NCI-H2171 (cell line): ENCODE data around the gene KAT8.
"Not testable (repeated sequence)": the region's sequence is repeated elsewhere in the genome, so short reads cannot be mapped to it uniquely, and the experiment has no call there.

Experiments used
- DNase-seq: peaks from one replicate; lab custom pipeline; 2025; lab: John Stamatoyannopoulos, UW

Gene KAT8

GRCh38 chr16:31131841-31132271 lies 14.4 kb downstream of the KAT8 start:
- DNase-seq: no peak

DNA sequence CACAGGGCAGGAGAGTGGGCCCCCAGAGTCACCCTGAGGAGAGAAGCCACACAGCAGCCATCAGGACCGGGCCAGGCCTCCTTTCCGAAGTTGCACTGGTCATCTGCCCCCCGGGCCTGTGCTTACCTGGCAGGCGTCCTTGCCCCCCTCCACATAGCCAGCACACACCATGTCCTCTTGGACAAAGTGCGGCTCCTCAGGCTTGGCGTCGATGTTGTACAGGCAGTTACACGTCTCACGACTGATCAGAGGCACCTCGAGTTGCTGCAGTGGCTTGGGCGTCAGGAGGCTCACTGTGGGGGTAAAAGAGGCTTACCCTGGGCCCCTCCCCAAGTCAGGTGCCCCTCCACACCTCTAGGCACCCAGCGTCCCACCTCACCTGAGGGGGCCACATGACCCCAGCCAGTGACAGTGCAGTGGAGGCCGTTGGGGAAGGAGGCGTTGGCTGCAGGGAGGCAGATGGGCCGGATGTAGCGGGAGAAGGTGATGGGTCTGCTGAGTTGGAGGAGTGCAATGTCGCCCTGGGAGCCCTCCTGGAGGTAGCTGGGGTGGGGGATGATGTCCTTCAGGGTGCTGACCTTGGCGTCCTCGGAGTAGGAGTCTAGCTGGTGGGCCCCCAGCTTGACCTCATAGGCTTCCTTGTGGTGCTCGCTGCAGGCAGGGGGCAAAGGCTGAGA lies 15.0 kb downstream of the KAT8 start:
- no peak for DNase-seq

DNA sequence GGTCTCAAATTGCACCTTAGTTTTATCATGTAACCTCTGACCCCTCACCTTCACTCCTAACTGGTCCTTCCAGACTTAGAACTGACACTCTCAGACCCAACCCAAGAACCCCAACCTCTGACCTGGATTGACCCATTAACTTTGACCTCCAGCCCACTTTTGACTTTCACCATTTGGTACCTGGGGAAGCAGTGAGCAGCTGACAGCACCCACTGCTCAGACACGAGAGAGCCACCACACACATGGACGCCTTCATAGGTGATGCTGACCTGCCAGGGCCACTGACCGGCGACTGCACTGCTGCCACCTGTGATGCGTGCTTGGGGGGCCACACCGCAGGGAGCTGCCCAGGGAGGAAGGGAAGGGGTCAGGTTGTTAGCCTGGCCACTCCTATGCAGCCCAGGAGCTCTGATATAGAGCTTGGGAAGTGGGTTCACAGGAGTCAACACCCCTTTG lies 15.6 kb downstream of the KAT8 start:
- no peak for DNase-seq

GRCh38 chr16:31134091-31134571 lies 16.7 kb downstream of the KAT8 start:
- no peak for DNase-seq

GRCh38 chr16:31134625-31135534 lies 17.4 kb downstream of the KAT8 start:
- DNase-seq: peak; percentile 91

GRCh38 chr16:31135535-31136286 lies 18.2 kb downstream of the KAT8 start, which contains the start of gene PRSS8:
Gene PRSS8 (minus strand): TSS chr16:31135727. CDS start chr16:31135498, 229 bp downstream.
- DNase-seq: no peak

- DNase-seq: no peak
These were observed 18.8 kb downstream of the KAT8 start for GRCh38 chr16:31136287-31136662.

- DNase-seq: not testable (repeated sequence)
These were observed 19.5 kb downstream of the KAT8 start for GRCh38 chr16:31136822-31137499.

DNA sequence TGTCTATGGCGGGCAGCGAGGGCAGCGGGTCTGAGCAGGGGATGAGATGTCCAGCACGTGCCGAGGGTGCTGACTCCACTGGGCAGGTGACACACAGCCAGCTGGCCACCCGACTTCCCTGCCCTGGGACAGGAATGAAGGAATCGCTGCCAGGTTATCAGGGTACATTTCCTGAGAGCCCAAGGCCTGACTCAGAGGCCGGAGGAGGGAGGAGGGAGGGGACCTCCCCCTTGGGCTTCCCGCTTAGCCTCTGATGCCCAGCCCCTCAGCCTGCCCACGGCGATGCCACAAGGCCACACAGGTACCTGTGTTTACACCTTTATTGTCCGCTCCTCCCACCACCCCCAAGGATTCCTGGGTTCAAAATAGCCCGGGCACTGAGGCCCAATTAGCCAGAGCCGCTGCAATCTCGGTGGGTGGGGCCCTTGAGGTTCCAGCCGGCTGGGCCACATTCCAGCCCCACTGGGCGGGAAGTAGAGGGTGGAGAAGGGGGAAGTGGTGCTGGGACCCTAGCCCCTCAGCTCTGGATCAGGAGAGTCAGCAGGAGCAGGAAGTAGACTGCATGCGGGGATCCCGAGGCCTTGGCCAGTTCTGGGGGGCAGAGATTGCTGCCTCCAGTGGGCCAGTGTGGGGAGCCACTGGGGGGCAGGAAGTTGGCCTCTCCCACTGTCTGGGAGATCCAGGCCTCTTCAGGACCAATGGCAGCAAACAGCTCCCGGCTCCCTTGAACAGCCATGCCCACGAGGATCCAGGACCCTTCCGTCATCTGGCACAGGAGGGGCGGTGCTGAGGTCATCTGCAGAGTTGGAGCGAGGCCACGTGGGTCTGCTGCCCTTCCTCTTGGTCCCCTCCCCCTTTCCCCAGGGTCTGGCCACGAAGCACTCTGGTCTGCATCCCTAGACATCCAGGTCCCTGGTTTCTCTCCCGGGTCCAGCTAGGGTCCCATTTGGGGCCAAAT lies 21.4 kb downstream of the KAT8 start:
- DNase-seq: no peak

- not testable (repeated sequence) for DNase-seq
These were observed 23.6 kb downstream of the KAT8 start for GRCh38 chr16:31141071-31141469.

GRCh38 chr16:31141489-31142108 lies 24.1 kb downstream of the KAT8 start:
- DNase-seq: no peak

DNA sequence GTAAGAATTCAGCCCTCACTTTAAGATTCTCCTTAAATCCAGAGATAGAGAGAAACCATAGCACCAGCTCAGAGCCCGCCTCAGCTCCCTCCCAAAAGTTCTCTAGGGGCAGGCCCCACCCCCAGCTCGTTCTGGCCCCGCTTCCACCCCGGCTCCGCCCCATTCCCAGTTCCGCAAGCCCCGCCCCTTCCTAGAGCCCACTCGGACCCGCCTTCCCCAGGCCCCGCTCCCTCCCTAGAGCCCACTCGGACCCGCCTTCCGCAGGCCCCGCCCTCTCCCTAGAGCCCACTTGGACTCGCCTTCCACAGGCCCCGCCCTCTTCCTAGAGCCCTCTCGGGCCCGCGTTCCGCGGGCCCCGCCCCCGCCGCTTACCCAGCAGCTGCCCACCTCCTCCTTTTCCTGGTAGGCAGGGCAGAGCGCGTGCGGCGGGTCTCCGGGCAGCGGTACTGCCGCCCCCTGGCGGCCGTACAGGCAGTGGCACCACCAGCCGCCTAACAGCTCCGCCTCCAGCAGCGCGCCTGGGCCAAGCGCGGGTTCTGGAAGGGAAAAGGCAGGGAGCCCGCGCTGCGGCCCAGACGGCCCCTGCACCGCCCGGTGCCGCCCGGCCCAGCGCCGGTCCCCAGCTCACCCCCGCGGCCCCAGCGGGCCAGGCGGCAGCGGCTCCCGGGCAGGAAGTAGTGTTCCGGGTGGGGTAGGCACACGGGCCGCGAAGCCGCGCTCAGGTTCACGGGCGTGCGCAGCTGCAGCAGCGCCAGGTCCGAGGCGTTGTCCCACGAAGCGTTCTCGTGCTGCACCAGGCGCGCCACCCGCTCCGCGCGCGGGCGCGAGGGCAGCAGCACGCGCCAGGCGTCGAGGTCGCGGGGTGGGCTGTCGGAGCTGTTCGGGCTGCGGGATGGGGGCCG lies 24.9 kb downstream of the KAT8 start:
- peak; percentile 99 for DNase-seq

DNA sequence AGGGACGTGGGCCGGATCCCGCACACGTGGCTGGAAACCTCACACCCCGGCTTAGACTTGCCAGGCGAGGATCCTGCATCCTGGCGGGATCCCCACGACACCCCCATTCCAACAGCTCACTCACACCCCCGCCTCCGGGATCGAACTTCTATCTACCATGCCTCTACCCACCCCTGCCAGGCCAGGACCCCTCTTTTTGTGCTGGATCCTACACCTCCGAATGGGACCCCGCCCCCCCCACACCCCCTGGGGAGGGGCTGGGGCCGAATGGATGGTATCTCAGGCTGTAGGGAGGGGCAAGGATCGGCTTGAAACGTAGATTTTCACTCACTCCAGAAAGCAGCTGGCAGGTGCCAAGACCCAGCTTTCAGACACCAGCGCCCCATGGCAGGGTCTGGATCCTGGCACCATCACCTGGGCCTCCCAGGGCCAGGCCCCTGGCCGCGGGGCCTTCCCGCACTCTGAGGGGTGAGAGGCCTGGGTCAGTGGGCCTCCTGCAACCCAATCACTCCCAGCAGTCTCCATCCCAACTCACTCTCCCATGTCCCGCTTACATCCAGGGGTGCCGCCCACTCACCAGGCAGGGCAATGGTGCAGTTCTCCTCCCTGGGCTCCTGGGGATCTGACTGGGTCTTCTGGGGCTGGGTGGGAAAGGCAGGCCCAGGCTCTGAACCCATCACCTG lies 25.7 kb downstream of the KAT8 start:
- DNase-seq: no peak

- no peak for DNase-seq
These were observed 26.3 kb downstream of the KAT8 start for GRCh38 chr16:31143694-31144148.

DNA sequence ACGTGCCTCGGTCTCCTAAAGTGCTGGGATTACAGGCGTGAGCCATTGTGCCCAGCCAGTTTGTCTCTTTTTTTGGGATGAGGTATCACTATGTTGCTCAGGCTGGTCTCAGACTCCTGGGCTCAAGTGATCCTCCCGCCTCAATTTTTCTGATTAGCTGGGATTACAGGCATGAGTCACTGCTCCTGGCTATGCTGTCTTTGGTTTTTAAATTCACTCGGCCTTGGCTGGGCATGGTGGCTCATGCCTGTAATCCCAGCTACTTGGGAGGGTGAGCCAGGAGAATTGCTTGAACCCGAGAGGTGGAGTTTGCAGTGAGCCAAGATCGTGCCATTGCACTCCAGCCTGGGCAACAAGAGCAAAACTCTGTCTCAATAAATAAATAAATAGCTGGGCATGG lies 27.0 kb downstream of the KAT8 start:
- not testable (repeated sequence) for DNase-seq

DNA sequence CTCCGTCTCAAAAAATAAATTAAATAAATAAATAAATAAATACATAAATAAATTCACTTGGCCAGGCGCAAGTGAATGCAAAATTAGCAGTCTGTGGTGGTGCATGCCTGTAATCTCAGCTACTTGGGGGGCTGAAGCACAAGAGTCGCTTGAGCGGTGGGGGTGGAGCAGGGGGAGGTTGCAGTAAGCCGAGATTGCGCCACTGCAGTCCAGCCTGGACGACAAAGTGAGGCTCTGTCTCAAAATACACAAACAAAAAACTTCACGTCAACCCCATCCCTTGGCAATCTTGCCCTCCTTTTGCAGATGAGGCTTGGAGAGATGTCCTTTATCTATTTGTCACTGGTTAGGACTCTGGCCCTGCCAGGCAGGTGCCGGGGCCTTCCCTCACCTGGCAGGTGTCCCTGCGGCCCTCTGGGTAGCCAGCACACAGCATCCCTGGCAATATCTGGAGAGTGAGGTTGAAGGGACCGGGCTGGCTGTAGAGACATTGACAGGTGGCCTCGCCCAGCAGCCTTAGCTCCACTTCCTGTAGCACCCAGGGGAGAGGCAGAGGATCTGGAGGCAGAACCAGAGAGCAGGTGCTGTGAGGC lies 28.0 kb downstream of the KAT8 start:
- no peak for DNase-seq

- no peak for DNase-seq
These were observed 30.1 kb downstream of the KAT8 start for GRCh38 chr16:31147574-31147973.

- no peak for DNase-seq
These were observed 30.8 kb downstream of the KAT8 start for GRCh38 chr16:31148281-31148728.
